ENCODE data around the gene BLNK. TPM values are rescaled to one million over a fixed set of nuclear protein-coding genes. Genes with fewer than 3 reads are reported as not detected.

Gene BLNK
- total and polyA plus RNA-seq, 11 donors = 0.25 to 11.1 (median 0.89) TPM; not detected in 1

DNA sequence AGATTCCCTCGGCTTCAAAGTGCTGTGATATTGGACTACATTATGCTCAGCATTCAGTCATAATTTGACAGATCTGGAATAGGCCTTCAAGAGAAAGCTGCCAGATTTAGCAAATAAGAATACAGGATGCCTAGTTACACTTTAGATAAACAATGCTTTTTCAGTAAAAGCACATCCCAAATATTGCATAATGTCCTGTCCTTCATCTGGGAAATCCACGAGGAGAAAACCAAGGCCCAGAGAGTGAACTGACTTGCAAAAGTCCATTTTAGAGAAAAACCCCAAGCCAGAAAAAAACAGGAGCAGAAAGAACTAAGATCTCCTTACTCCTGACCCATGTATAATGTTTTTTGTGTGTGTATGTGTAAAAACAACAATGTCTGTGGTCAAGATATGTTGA, 12.0 kb upstream of the BLNK start:
- ATAC-seq (no peak), DNase-seq (no peak)
- Histone ChIP-seq H3K4me3 (no peak overlapping the region), H3K27ac (no peak overlapping the region), H3K9me3 (no peaks in the 10 kb centered on the region), H3K4me1 (peaks cover 0 to 9% (median 0%) of the 10 kb centered on the region in 12 donors), H3K36me3 (no peaks in the 10 kb centered on the region), H3K27me3 (peaks cover 0 to 27% (median 0%) of the 10 kb centered on the region in 9 donors)
- intact Hi-C loops (cut with DNase I) = no loop called here
- no peak for TF ChIP-seq POLR2A (IDR thresholded peaks at IDR 0.05)
- TF ChIP-seq, protein P1, sequence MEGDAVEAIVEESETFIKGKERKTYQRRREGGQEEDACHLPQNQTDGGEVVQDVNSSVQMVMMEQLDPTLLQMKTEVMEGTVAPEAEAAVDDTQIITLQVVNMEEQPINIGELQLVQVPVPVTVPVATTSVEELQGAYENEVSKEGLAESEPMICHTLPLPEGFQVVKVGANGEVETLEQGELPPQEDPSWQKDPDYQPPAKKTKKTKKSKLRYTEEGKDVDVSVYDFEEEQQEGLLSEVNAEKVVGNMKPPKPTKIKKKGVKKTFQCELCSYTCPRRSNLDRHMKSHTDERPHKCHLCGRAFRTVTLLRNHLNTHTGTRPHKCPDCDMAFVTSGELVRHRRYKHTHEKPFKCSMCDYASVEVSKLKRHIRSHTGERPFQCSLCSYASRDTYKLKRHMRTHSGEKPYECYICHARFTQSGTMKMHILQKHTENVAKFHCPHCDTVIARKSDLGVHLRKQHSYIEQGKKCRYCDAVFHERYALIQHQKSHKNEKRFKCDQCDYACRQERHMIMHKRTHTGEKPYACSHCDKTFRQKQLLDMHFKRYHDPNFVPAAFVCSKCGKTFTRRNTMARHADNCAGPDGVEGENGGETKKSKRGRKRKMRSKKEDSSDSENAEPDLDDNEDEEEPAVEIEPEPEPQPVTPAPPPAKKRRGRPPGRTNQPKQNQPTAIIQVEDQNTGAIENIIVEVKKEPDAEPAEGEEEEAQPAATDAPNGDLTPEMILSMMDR (IDR thresholded peaks at IDR 0.05) = no peak
- WGBS, 4 donors = 63 to 71% (median 65%) methylated on average over 2 of the region's 2 CpGs

- TF ChIP-seq, protein P1 (IDR thresholded peaks at IDR 0.05) = no peak
- TF ChIP-seq POLR2A (IDR thresholded peaks at IDR 0.05) = no peak
Observed at GRCh38 chr10:96281444-96282029, 10.2 kb upstream of the BLNK start.

DNA sequence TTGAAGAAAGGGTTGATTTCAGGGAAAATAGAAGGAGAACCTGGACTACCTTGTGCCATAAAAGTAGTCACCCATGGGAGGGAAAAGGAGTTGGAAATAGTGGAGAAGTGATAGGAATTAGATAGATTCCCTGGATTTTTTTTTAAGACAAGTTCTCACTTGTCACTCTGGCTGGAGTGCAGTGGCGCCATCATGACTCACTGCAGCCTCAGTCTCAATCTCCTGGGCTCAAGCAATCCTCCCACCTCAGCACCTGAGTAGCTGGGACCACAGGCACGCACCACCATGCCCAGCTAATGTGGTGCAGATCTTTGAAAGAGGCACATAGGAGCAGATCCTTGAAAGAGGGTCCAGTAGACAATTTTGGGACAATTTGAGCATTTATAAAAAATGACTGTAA, 9.5 kb upstream of the BLNK start:
- no peak overlapping the region for H3K4me3 ChIP-seq
- ATAC-seq (no peak), DNase-seq (no peak)
- 64 to 86% (median 78%) methylated on average over 2 of the region's 2 CpGs for WGBS, 4 donors
- TF ChIP-seq, protein P1 (IDR thresholded peaks at IDR 0.05) = no peak
- TF ChIP-seq POLR2A (IDR thresholded peaks at IDR 0.05) = no peak
- H3K27me3 ChIP-seq = peaks cover 0 to 23% (median 0%) of the 10 kb centered on the region in 9 donors
- intact Hi-C loops (cut with DNase I) = no loop called here
- peaks cover 0 to 4% (median 0%) of the 10 kb centered on the region in 12 donors for H3K4me1 ChIP-seq
- no peak overlapping the region for H3K27ac ChIP-seq
- H3K36me3 ChIP-seq = no peaks in the 10 kb centered on the region
- no peaks in the 10 kb centered on the region for H3K9me3 ChIP-seq

More at GRCh38 chr10:96281444-96282029, 10.2 kb upstream of the BLNK start:
- ATAC-seq = no peak
- 79 to 90% (median 84%) methylated on average over 3 of the region's 3 CpGs for whole genome bisulfite sequencing, 4 donors
- no peaks in the 10 kb centered on the region for H3K4me1 ChIP-seq
- H3K36me3 ChIP-seq = no peaks in the 10 kb centered on the region
- H3K27me3 ChIP-seq = peaks cover 0 to 25% (median 0%) of the 10 kb centered on the region in 9 donors
- no peak for DNase-seq
- intact Hi-C loops (cut with DNase I) = no loop called here
- H3K27ac ChIP-seq = no peak overlapping the region
- H3K9me3 ChIP-seq = no peaks in the 10 kb centered on the region
- H3K4me3 ChIP-seq = no peak overlapping the region

GRCh38 chr10:96279191-96279641, 7.8 kb upstream of the BLNK start:
- TF ChIP-seq, protein P1 (IDR thresholded peaks at IDR 0.05) = no peak
- no peak for TF ChIP-seq POLR2A (IDR thresholded peaks at IDR 0.05)
- Histone ChIP-seq H3K27me3 (peaks cover 0 to 13% (median 0%) of the 10 kb centered on the region in 9 donors), H3K36me3 (no peaks in the 10 kb centered on the region), H3K9me3 (no peaks in the 10 kb centered on the region), H3K4me1 (peaks cover 0 to 4% (median 0%) of the 10 kb centered on the region in 12 donors), H3K4me3 (no peak overlapping the region), H3K27ac (no peak overlapping the region)
- DNase-seq = no peak
- intact Hi-C loops (cut with DNase I) = no loop called here
- no peak for ATAC-seq
- 87 to 92% (median 90%) methylated on average over 3 of the region's 3 CpGs for WGBS, 4 donors
